H1 (cell line): ENCODE results near the gene SPINT2. TPM values are rescaled to one million over a fixed set of nuclear protein-coding genes. Genes with fewer than 3 reads are reported as not detected.

ENCODE experiments used
- CTCF ChIA-PET: fragments of 300-600 bp; sonication (Branson Sonifier 250); formaldehyde crosslinking; loops from one replicate; lab custom pipeline; 2021; ENCODE audit not compliant: partially characterized antibody; lab: Charles Lee
- POLR2A ChIA-PET: fragments of 300-600 bp; sonication (Branson Sonifier 250); formaldehyde crosslinking; loops from one replicate; lab custom pipeline; 2021; ENCODE audit warnings: inconsistent platforms; ENCODE audit not compliant: partially characterized antibody; lab: Charles Lee
- DNase-seq, 2 experiments: peaks; one replicate each; pipeline versions ENCODE4 v3.0.0 to v3.0.0-alpha.2; 2010 to 2022; ENCODE audit warnings: low spot score in 2 of 2, low read depth in 1 of 2, mixed read lengths in 1 of 2
- FAIRE-seq: peaks from 2 replicates; lab custom pipeline; 2011; peaks lifted over from hg19 to GRCh38; lab: Jason Lieb, UNC
- H2AFZ ChIP-seq: 2 replicates; pipeline ENCODE4 v1.8.1; 2012; ENCODE audit warnings: low read length, inconsistent platforms
- H2AK5ac ChIP-seq: 2 replicates; pipeline ENCODE4 v1.6.1; 2013; ENCODE audit warnings: low read depth, low read length
- H2BK120ac ChIP-seq: replicated peaks from 2 replicates; pipeline ENCODE3; 2013; ENCODE audit warnings: low read depth, low read length, inconsistent platforms
- H2BK12ac ChIP-seq: 2 replicates; pipeline ENCODE4 v1.6.1; 2013; ENCODE audit warnings: low read depth, low read length
- H2BK15ac ChIP-seq: 2 replicates; pipeline ENCODE4 v1.6.1; 2013; ENCODE audit warnings: low read length
- H2BK20ac ChIP-seq: 2 replicates; pipeline ENCODE4 v1.6.1; 2013; ENCODE audit warnings: low read length
- H2BK5ac ChIP-seq: 2 replicates; pipeline ENCODE4 v1.6.1; 2013; ENCODE audit warnings: low read depth, low read length
- H3K14ac ChIP-seq: 2 replicates; pipeline ENCODE4 v1.6.1; 2013; ENCODE audit warnings: inconsistent platforms; ENCODE audit not compliant: insufficient read length
- H3K18ac ChIP-seq: 2 replicates; pipeline ENCODE4 v1.6.1; 2013; ENCODE audit warnings: low read length; ENCODE audit errors: extremely low read depth
- H3K23ac ChIP-seq: 2 replicates; pipeline ENCODE4 v1.6.1; 2013; ENCODE audit warnings: inconsistent platforms; ENCODE audit not compliant: insufficient read length
- H3K23me2 ChIP-seq: 2 replicates; pipeline ENCODE4 v1.6.1; 2013; ENCODE audit warnings: low read depth, low read length
- H3K27ac ChIP-seq: 2 replicates; pipeline ENCODE4 v1.6.1; 2011; ENCODE audit warnings: low read depth, low read length, inconsistent platforms
- H3K27me3 ChIP-seq, 4 experiments: replicated peaks in 1 of 4; 1 replicate in 1 of 4; 2 replicates in 3 of 4; pipeline versions ENCODE4 v1.6.1 to v1.8.1; 2011 to 2013; ENCODE audit warnings: low read length in 3 of 4, mild to moderate bottlenecking in 3 of 4, inconsistent platforms in 2 of 4, mixed read lengths in 2 of 4, moderate library complexity in 1 of 4; ENCODE audit not compliant: control insufficient read depth in 3 of 4, insufficient read depth in 3 of 4; ENCODE audit errors: extremely low read depth in 1 of 4
- H3K36me3 ChIP-seq, 4 experiments: 2 replicates each; pipeline versions ENCODE4 v1.6.1 to v1.8.1; 2011 to 2013; ENCODE audit warnings: mild to moderate bottlenecking in 4 of 4, low read length in 3 of 4, moderate library complexity in 2 of 4, control low read depth in 1 of 4, inconsistent platforms in 1 of 4; ENCODE audit not compliant: insufficient read depth in 4 of 4, control insufficient read depth in 2 of 4
- H3K4ac ChIP-seq: replicated peaks from 2 replicates; pipeline ENCODE3; 2013; ENCODE audit warnings: low read length, low read depth, mixed read lengths, inconsistent platforms; ENCODE audit not compliant: insufficient read length
- H3K4me1 ChIP-seq, 4 experiments: replicated peaks in 1 of 4; 1 replicate in 1 of 4; 2 replicates in 3 of 4; pipeline versions ENCODE4 v1.6.1 to v1.8.1; 2011 to 2013; ENCODE audit warnings: low read length in 3 of 4, inconsistent platforms in 2 of 4, mixed read lengths in 1 of 4; ENCODE audit not compliant: insufficient read depth in 4 of 4, control insufficient read depth in 3 of 4
- H3K4me2 ChIP-seq, 2 experiments: 2 replicates each; pipeline versions ENCODE4 v1.6.1 to v1.8.1; 2011 to 2013; ENCODE audit warnings: low read depth in 2 of 2, low read length in 2 of 2, control low read depth in 1 of 2, inconsistent platforms in 1 of 2, mild to moderate bottlenecking in 1 of 2; ENCODE audit not compliant: insufficient read depth in 1 of 2
- H3K4me3 ChIP-seq, 4 experiments: fragments of 200-600, 300-600 bp in 1 of 4; sonication (generic), shearing (Covaris generic), sonication (Bioruptor Twin) in 1 of 4; 2 replicates each; pipeline versions ENCODE4 v1.5.1 to v1.8.1; 2011 to 2016; ENCODE audit warnings: low read length in 4 of 4, low read depth in 3 of 4, control low read depth in 2 of 4, inconsistent platforms in 2 of 4, mild to moderate bottlenecking in 2 of 4, mixed read lengths in 1 of 4, moderate library complexity in 1 of 4; ENCODE audit not compliant: insufficient read depth in 2 of 4; ENCODE audit errors: extremely low read depth in 1 of 4
- H3K56ac ChIP-seq: replicated peaks from 2 replicates; pipeline ENCODE3; 2013; ENCODE audit warnings: low read depth, mild to moderate bottlenecking, mixed read lengths, low read length, inconsistent platforms; ENCODE audit not compliant: insufficient read length
- H3K79me1 ChIP-seq: 2 replicates; pipeline ENCODE4 v1.6.1; 2013; ENCODE audit warnings: low read depth, low read length, control low read depth
- H3K79me2 ChIP-seq, 2 experiments: 2 replicates each; pipeline versions ENCODE4 v1.6.1 to v1.8.1; 2012 to 2013; ENCODE audit warnings: low read length in 2 of 2, mild to moderate bottlenecking in 2 of 2, inconsistent platforms in 1 of 2; ENCODE audit not compliant: insufficient read depth in 2 of 2, control insufficient read depth in 1 of 2
- H3K9ac ChIP-seq, 4 experiments: replicated peaks in 1 of 4; 1 replicate in 1 of 4; 2 replicates in 3 of 4; pipeline versions ENCODE4 v1.6.1 to v1.8.1; 2011 to 2013; ENCODE audit warnings: low read depth in 3 of 4, low read length in 3 of 4, control low read depth in 2 of 4, mild to moderate bottlenecking in 2 of 4, moderate library complexity in 2 of 4, inconsistent platforms in 1 of 4; ENCODE audit errors: extremely low read depth in 1 of 4
- H3K9me3 ChIP-seq, 2 experiments: 2 replicates each; pipeline versions ENCODE4 v1.6.1 to v1.8.1; 2012 to 2013; ENCODE audit warnings: mild to moderate bottlenecking in 2 of 2, moderate library complexity in 2 of 2, control low read depth in 1 of 2, inconsistent platforms in 1 of 2, low read depth in 1 of 2, low read length in 1 of 2, mixed read lengths in 1 of 2; ENCODE audit not compliant: insufficient read depth in 2 of 2
- H4K20me1 ChIP-seq, 2 experiments: replicated peaks in 1 of 2; 2 replicates each; pipeline versions ENCODE3 to v1.8.1; 2011 to 2013; ENCODE audit warnings: inconsistent platforms in 2 of 2, low read length in 2 of 2, mild to moderate bottlenecking in 1 of 2; ENCODE audit not compliant: insufficient read depth in 2 of 2, control insufficient read depth in 1 of 2
- H4K5ac ChIP-seq: 2 replicates; pipeline ENCODE4 v1.6.1; 2013; ENCODE audit warnings: low read length, low read depth, mixed read lengths, inconsistent platforms; ENCODE audit not compliant: insufficient read length
- H4K8ac ChIP-seq: 2 replicates; pipeline ENCODE4 v1.8.0; 2013; ENCODE audit warnings: mild to moderate bottlenecking, moderate library complexity, low read length, inconsistent platforms; ENCODE audit not compliant: insufficient read depth; ENCODE audit errors: extremely low read depth
- H4K91ac ChIP-seq: replicated peaks from 2 replicates; pipeline ENCODE3; 2013; ENCODE audit warnings: low read length, mixed read lengths, inconsistent platforms; ENCODE audit not compliant: insufficient read length
- EZH2 ChIP-seq: fragments of 200-600 bp; sonication (generic); IDR thresholded peaks from 2 replicates; pipeline ENCODE4 v1.7.1; 2012; ENCODE audit warnings: low read depth, mild to moderate bottlenecking, moderate library complexity, low read length, inconsistent platforms; ENCODE audit not compliant: severe bottlenecking
- HDAC2 ChIP-seq, 2 experiments: fragments of 300-600 bp in 1 of 2; sonication (generic) in 1 of 2; IDR thresholded peaks; 2 replicates each; pipeline ENCODE4 v1.6.1; 2011 to 2012; ENCODE audit warnings: low read depth in 2 of 2, low read length in 2 of 2, mild to moderate bottlenecking in 2 of 2, moderate library complexity in 2 of 2, borderline replicate concordance in 1 of 2, inconsistent platforms in 1 of 2
- NRF1 ChIP-seq: IDR thresholded peaks from 2 replicates; pipeline ENCODE4 v1.6.1; 2011; ENCODE audit warnings: mild to moderate bottlenecking, low read depth, low read length, improper control_type of control experiment
- SIN3A ChIP-seq, 2 experiments: IDR thresholded peaks in 1 of 2; conservative IDR thresholded peaks in 1 of 2; 2 replicates each; pipeline ENCODE4 v1.6.1; 2011 to 2012; ENCODE audit warnings: low read length in 2 of 2, improper control_type of control experiment in 1 of 2, low read depth in 1 of 2, mild to moderate bottlenecking in 1 of 2
- SIX5 ChIP-seq: IDR thresholded peaks from 2 replicates; pipeline ENCODE4 v1.6.1; 2011; ENCODE audit warnings: mild to moderate bottlenecking, low read depth, low read length
- SP4 ChIP-seq: IDR thresholded peaks from 2 replicates; pipeline ENCODE4 v1.6.1; 2012; ENCODE audit warnings: low read length, inconsistent platforms
- SRF ChIP-seq: IDR thresholded peaks from 2 replicates; pipeline ENCODE4 v1.6.1; 2011; ENCODE audit warnings: mild to moderate bottlenecking, low read depth, low read length, moderate library complexity
- TAF1 ChIP-seq: IDR thresholded peaks from 2 replicates; pipeline ENCODE4 v1.6.1; 2011; ENCODE audit warnings: mild to moderate bottlenecking, low read depth, low read length
- TBP ChIP-seq: IDR thresholded peaks from 2 replicates; pipeline ENCODE4 v1.6.1; 2011; ENCODE audit warnings: low read depth, low read length, improper control_type of control experiment
- ZNF274 ChIP-seq: IDR thresholded peaks from 2 replicates; pipeline ENCODE4 v1.7.0; 2012; ENCODE audit warnings: low read length, borderline replicate concordance; ENCODE audit errors: extremely low read depth
- WGBS, 2 experiments: shearing (Covaris generic) in 1 of 2; methylation state at CpG; one replicate each; pipeline versions ENCODE4 v1.1.6 to v1.1.7; 2013 to 2015; ENCODE audit warnings: low lambda C conversion rate in 2 of 2, mixed read lengths in 2 of 2, inconsistent platforms in 1 of 2, low coverage in 1 of 2, missing lambda C conversion rate in 1 of 2; ENCODE audit not compliant: insufficient replicate concordance in 2 of 2, insufficient coverage in 1 of 2, insufficient read length in 1 of 2; ENCODE audit errors: extremely low coverage in 1 of 2, missing lambda C conversion rate in 1 of 2; 5-methylcytosine and 5-hydroxymethylcytosine counted together
- polyA plus RNA-seq, 7 experiments: library from polyadenylated mRNA; depleted of rRNA in 3 of 7; stranded (reverse) in 5 of 7; unstranded in 2 of 7; fragments of >200 nt in 5 of 7; fragments of 200-250 nt in 2 of 7; gene quantifications; 1 replicate in 5 of 7; 2 replicates in 1 of 7; 4 replicates in 1 of 7; pipeline versions ENCODE4 v1.2.1 to v1.2.3, GENCODE V29; 2011 to 2013; ENCODE audit warnings: missing spikeins in 2 of 7, mixed read lengths in 2 of 7
- total RNA-seq: library from RNA; stranded (reverse); fragmentation: NEBNext Ultra II Directional; extraction: Animal tissue kit (Norgen Biotek cat#: 25700); gene quantifications from 2 replicates; pipeline ENCODE4 v1.2.1, GENCODE V29; 2021
- TF ChIP-seq, protein P1 (sequence below): IDR thresholded peaks from 2 replicates; pipeline ENCODE4 v1.6.1; 2011; ENCODE audit warnings: low read depth, mild to moderate bottlenecking, low read length; ENCODE audit not compliant: insufficient read depth

SPINT2 gene
- total and polyA plus RNA-seq, 2 of the 8 experiments (the other 6 are each of a cell fraction or from before 2014, with no cell fraction given): 294 to 296 TPM

DNA sequence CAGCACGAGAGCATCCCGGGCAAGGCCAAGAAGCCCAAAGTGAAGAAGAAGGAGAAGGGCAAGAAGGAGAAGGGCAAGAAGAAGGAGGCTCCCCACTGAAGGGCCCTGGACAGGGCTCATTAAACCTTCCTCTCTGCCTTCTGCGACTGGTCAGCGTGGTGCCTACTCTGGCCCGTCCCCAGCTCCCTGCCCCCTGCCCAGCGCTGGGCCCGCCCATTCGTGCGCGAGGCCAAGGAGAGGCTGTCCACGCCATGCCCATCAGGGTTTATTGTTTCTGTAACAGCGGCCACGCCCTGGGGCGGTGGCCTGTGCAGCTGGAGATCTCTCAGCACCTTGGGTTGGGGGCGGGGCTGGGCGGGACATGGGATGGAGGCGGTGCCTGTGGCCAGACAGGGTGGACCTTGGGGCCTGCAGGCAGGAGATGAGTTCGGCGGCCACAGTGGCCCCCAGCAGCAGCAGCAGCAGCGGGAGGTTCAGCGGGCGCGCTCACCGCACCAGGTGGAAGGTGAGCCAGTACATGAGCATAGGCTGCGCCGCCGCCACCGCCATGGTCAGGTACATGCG lies 40.6 kb downstream of the SPINT2 start:
- peak overlapping the region; percentile 29 to 59 (median 50) for H3K4me3 ChIP-seq
- no peak for TF ChIP-seq SIX5
- peak in 1 of 2 experiments; percentile 72; a peak in 2 of 4 replicates for TF ChIP-seq SIN3A (conservative IDR thresholded peaks at IDR 0.05 in 1 of 2, IDR thresholded peaks at IDR 0.05 in 1 of 2; ENCODE audit: low read depth in 1 of 2, low read length in 2 of 2)
- TF ChIP-seq ZNF274: no peak
- peak; percentile 33 to 73; a peak in 1 of 4 replicates for TF ChIP-seq HDAC2 (IDR thresholded peaks at IDR 0.05; ENCODE audit: borderline replicate concordance in 1 of 2, low read depth in 2 of 2, low read length in 2 of 2)
- TF ChIP-seq EZH2: no peak
- TF ChIP-seq SRF: no peak
- TF ChIP-seq TBP: peak; percentile 18; the same call in 1 of the 2 replicates
- peak; percentile 48; the same call in 1 of the 2 replicates for TF ChIP-seq TAF1
- TF ChIP-seq SP4: no peak
- TF ChIP-seq, protein P1, sequence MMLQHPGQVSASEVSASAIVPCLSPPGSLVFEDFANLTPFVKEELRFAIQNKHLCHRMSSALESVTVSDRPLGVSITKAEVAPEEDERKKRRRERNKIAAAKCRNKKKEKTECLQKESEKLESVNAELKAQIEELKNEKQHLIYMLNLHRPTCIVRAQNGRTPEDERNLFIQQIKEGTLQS: no peak
- no peak for TF ChIP-seq NRF1

More for the DNA sequence above, 40.6 kb downstream of the SPINT2 start:
- Histone ChIP-seq H2BK15ac (no peak overlapping the region), H2BK12ac (peak overlapping the region; percentile 77; the same call in 1 of the 2 replicates), H3K4ac (no peak overlapping the region), H2AFZ (no peak overlapping the region), H3K14ac (no peak overlapping the region), H3K4me2 (peak overlapping the region; percentile 82 to 90), H2AK5ac (no peak overlapping the region), H4K5ac (no peak overlapping the region), H3K18ac (peak overlapping the region; percentile 34; the same call in 1 of the 2 replicates), H2BK120ac (no peak overlapping the region), H3K27ac (0 out of 2 replicates have a peak overlapping the region, but pooled peaks have one; percentile 37), H4K20me1 (peaks cover 4 to 14% of the 10 kb centered on the region in 2 experiments), H3K36me3 (peaks cover 0 to 18% (median 9%) of the 10 kb centered on the region in 4 experiments; a peak in 5 of 8 replicates), H3K4me1 (peaks cover 2 to 14% (median 6%) of the 10 kb centered on the region in 4 experiments; a peak in 6 of 7 replicates), H4K91ac (peak overlapping the region; percentile 68), H3K23me2 (peaks cover 8% of the 10 kb centered on the region; the same call in 1 of the 2 replicates), H3K9ac (peak overlapping the region in 1 of 4 experiments; percentile 33; a peak in 2 of 7 replicates), H3K79me2 (no peaks in the 10 kb centered on the region), H3K79me1 (no peaks in the 10 kb centered on the region; the same call in 1 of the 2 replicates), H2BK20ac (no peak overlapping the region), H2BK5ac (peak overlapping the region; percentile 90), H3K56ac (no peak overlapping the region), H3K27me3 (no peaks in the 10 kb centered on the region; a peak in 2 of 7 replicates), H3K9me3 (no peaks in the 10 kb centered on the region), H3K23ac (no peak overlapping the region), H4K8ac (peak overlapping the region; percentile 81)
- WGBS, 2 experiments: 8% methylated on average over 18 of the region's 29 CpGs; no CpG with 5 or more reads in 1 of the 2 experiments
- ChIA-PET CTCF (interaction anchor here (1.2 to 2.8 kb wide), 7 partner anchors 8 to 170 kb away, joined by 3 to 13 read pairs (median 4); partner anchors contain the start of genes CATSPERG and KCNK6), POLR2A (interaction anchor here (0.6 to 5.0 kb wide), 14 partner anchors 9 to 96 kb away, joined by 3 to 34 read pairs (median 4); partner anchors contain the start of genes KCNK6, PPP1R14A and YIF1B)
- peak; percentile 83 to 85 for DNase-seq
- no peak for FAIRE-seq
